NB4 (cell line): Measurements from ENCODE around the gene TEX264.

ENCODE experiments used
- DNase-seq: peaks from one replicate; pipeline ENCODE4 v3.0.0; 2010; ENCODE audit warnings: low read depth
- H3K4me3 ChIP-seq: one replicate; pipeline ENCODE4 v1.5.1; 2011; ENCODE audit warnings: mild to moderate bottlenecking, low read depth, low read length, moderate library complexity
- MAX ChIP-seq: IDR thresholded peaks from 2 replicates; pipeline ENCODE4 v1.6.1; 2011; ENCODE audit warnings: low read depth, low read length
- MYC ChIP-seq: IDR thresholded peaks from 2 replicates; pipeline ENCODE4 v1.6.1; 2011; ENCODE audit warnings: low read depth, low read length
- POLR2A ChIP-seq: IDR thresholded peaks from 2 replicates; pipeline ENCODE4 v1.6.1; 2011; ENCODE audit warnings: mild to moderate bottlenecking; ENCODE audit not compliant: insufficient read length; ENCODE audit errors: extremely low read depth
- TF ChIP-seq, protein P1 (sequence below): IDR thresholded peaks from one replicate; pipeline ENCODE4 v1.5.1; 2012; ENCODE audit warnings: low read depth, low read length

TEX264 gene

GRCh38 chr3:51681453-51681852 lies 10.4 kb downstream of the TEX264 start:
- H3K4me3 ChIP-seq: peak overlapping the region; percentile 27
- peak; percentile 84 for DNase-seq
- peak; percentile 80 for TF ChIP-seq MAX
- TF ChIP-seq, protein P1, sequence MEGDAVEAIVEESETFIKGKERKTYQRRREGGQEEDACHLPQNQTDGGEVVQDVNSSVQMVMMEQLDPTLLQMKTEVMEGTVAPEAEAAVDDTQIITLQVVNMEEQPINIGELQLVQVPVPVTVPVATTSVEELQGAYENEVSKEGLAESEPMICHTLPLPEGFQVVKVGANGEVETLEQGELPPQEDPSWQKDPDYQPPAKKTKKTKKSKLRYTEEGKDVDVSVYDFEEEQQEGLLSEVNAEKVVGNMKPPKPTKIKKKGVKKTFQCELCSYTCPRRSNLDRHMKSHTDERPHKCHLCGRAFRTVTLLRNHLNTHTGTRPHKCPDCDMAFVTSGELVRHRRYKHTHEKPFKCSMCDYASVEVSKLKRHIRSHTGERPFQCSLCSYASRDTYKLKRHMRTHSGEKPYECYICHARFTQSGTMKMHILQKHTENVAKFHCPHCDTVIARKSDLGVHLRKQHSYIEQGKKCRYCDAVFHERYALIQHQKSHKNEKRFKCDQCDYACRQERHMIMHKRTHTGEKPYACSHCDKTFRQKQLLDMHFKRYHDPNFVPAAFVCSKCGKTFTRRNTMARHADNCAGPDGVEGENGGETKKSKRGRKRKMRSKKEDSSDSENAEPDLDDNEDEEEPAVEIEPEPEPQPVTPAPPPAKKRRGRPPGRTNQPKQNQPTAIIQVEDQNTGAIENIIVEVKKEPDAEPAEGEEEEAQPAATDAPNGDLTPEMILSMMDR: no peak
- TF ChIP-seq MYC: 0 out of 2 replicates have a peak, but pooled peaks have one; percentile 38

DNA sequence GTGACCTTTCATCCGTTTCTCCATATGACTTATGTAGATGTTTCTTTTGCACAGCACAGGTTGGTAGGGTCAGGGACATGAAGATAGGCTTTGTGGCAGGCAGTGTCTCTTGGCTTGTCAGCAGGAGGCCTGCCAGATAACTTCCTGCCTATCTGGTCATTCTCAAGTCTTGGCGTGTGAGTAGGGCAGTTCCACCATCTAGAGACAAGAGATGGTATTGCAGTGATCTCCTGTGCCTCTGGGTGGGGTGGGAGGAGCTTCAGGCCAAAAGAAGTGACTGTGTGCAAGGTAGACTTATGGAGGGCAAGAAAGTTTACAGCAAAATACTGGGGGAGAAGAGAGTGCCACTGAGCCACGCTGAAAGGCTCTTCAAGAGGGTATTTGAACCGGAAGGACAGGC lies 11.0 kb downstream of the TEX264 start:
- TF ChIP-seq MYC (peak; percentile 42; the same call in 1 of the 2 replicates), MAX (no peak), POLR2A (no peak)
- TF ChIP-seq, protein P1: peak; percentile 78
- peak; percentile 94 for DNase-seq
- H3K4me3 ChIP-seq: peak overlapping the region; percentile 33

GRCh38 chr3:51682526-51682925 lies 11.5 kb downstream of the TEX264 start:
- TF ChIP-seq POLR2A: no peak
- no peak for TF ChIP-seq MYC
- TF ChIP-seq MAX: no peak
- TF ChIP-seq, protein P1: no peak
- peak overlapping the region; percentile 33 for H3K4me3 ChIP-seq
- DNase-seq: peak; percentile 47

DNA sequence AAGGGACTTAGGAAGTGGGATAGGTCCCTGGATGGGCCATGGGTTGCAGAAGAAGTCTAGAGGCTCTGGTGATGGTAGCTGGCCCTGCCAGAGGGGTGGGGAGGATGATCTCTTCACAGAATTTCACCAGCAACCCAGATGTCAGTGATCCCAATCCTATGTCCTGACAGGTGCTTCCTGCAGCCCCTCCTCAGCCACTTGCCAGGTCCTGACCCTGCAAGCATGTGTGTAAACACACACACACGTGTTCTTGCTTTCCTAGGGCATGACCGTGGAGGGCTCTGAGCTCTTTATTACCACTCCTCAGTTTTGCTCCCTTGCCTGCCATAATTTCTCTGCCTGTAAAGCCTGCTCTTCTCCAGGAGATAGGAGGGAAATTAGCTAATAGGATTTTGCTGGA lies 12.5 kb downstream of the TEX264 start:
- DNase-seq: no peak
- TF ChIP-seq POLR2A (no peak), MAX (no peak), MYC (no peak)
- TF ChIP-seq, protein P1: no peak
- H3K4me3 ChIP-seq: no peak overlapping the region

- TF ChIP-seq POLR2A (no peak), MAX (no peak)
- TF ChIP-seq, protein P1: no peak
- DNase-seq: peak; percentile 26
- no peak overlapping the region for H3K4me3 ChIP-seq
Measured at GRCh38 chr3:51684971-51685751, 14.1 kb downstream of the TEX264 start.
